Left renal pelvis (tissue), 4 donors: ENCODE measurements around the gene PRDM7. TPM values are rescaled to one million over a fixed set of nuclear protein-coding genes. Genes with fewer than 3 reads are reported as not detected.
"Not testable (repeated sequence)": the region's sequence is repeated elsewhere in the genome, so short reads cannot be mapped to it uniquely, and the experiment has no call there.

Experiments used
- DNase-seq, 4 donors: peaks; one replicate each; pipeline ENCODE4 v3.0.0-alpha.2; 2013; ENCODE audit warnings: low read depth in 4 of 4, low spot score in 3 of 4
- polyA plus RNA-seq, 4 donors: library from polyadenylated mRNA; unstranded; fragments of 120-200 nt; gene quantifications; one replicate each; pipeline ENCODE4 v1.2.1, GENCODE V29; 2013; ENCODE audit not compliant: insufficient read length in 4 of 4

The PRDM7 gene
- polyA plus RNA-seq, 4 donors = 0.13 to 1.2 (median 0.38) TPM

- no peak for DNase-seq
Measured at GRCh38 chr16:90018652-90019542, 58.2 kb downstream of the PRDM7 start, which contains the start of gene DBNDD1. DBNDD1 (minus strand) TSS chr16:90019456; CDS start chr16:90019341, 115 bp downstream.

GRCh38 chr16:90018297-90018651 is 58.9 kb downstream of the PRDM7 start:
- DNase-seq = no peak

GRCh38 chr16:90016339-90016950 is 60.7 kb downstream of the PRDM7 start:
- no peak for DNase-seq

- no peak for DNase-seq
Measured at GRCh38 chr16:90015586-90016338, 61.4 kb downstream of the PRDM7 start.

- DNase-seq = no peak
Measured at GRCh38 chr16:90012991-90013745, 64.0 kb downstream of the PRDM7 start.

- no peak for DNase-seq
Measured at GRCh38 chr16:90011908-90012501, 65.1 kb downstream of the PRDM7 start.

GRCh38 chr16:90011508-90011819 is 65.7 kb downstream of the PRDM7 start:
- no peak for DNase-seq

GRCh38 chr16:90010676-90011507 is 66.2 kb downstream of the PRDM7 start:
- DNase-seq = no peak

GRCh38 chr16:90009172-90009899 is 67.8 kb downstream of the PRDM7 start:
- no peak for DNase-seq

- no peak for DNase-seq
Measured at GRCh38 chr16:90008708-90009145, 68.4 kb downstream of the PRDM7 start.

GRCh38 chr16:90007635-90008234 is 69.4 kb downstream of the PRDM7 start:
- DNase-seq = not testable (repeated sequence)

GRCh38 chr16:90007015-90007414 is 70.1 kb downstream of the PRDM7 start:
- no peak for DNase-seq

Other genes starting within 250 kb of the PRDM7 start
- 10 to 100 TPM in 2 of 4 donors, 1 to 10 TPM in 2; 5.2 to 25.6 (median 9.2) TPM for gene SPIRE2, start 248.9 kb downstream of the PRDM7 start, polyA plus RNA-seq
- gene TCF25, start 203.7 kb downstream of the PRDM7 start, polyA plus RNA-seq = 100 to 1,000 TPM in 3 of 4 donors, 10 to 100 TPM in 1; 94.8 to 165 (median 129) TPM
- gene MC1R, start 158.5 kb downstream of the PRDM7 start, polyA plus RNA-seq = 1 to 10 TPM; 2.2 to 8.6 (median 3.0) TPM
- 10 to 100 TPM in 3 of 4 donors, 1 to 10 TPM in 1; 9.0 to 20.2 (median 12.6) TPM for gene TUBB3, start 154.0 kb downstream of the PRDM7 start, polyA plus RNA-seq
- 10 to 100 TPM; 34.6 to 54.4 (median 38.4) TPM for gene DEF8, start 128.6 kb downstream of the PRDM7 start, polyA plus RNA-seq
- 10 to 100 TPM in 3 of 4 donors, 1 to 10 TPM in 1; 2.7 to 14.4 (median 12.6) TPM for gene DBNDD1, start 57.9 kb downstream of the PRDM7 start, polyA plus RNA-seq